ENCODE results near the gene SRSF5. TPM values are rescaled to one million over a fixed set of nuclear protein-coding genes. Genes with fewer than 3 reads are reported as not detected.
"Not testable (repeated sequence)": the region's sequence is repeated elsewhere in the genome, so short reads cannot be mapped to it uniquely, and the experiment has no call there.

SRSF5 gene
- total RNA-seq, 1 experiment from 2014 or later: 389 TPM

DNA sequence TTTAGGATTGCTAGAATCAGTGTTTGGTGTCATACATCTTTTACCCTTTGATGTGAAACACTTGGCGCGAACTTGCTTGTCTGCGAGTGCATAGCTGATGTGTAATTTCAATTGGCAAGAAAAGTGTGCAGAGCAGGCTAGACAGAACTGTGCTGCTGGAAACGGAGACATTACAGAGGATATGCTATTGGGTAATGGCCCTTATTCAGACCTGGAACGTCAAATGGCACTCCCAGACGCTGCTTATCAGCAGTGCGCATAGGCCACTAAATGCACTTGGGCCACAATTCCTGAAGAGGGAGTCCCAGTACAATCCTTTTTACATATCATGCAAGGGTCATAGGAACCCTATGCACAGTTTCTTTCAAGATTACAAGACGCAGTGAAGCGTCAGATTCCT, 45.8 kb downstream of the SRSF5 start:
- TF ChIP-seq, protein P1, sequence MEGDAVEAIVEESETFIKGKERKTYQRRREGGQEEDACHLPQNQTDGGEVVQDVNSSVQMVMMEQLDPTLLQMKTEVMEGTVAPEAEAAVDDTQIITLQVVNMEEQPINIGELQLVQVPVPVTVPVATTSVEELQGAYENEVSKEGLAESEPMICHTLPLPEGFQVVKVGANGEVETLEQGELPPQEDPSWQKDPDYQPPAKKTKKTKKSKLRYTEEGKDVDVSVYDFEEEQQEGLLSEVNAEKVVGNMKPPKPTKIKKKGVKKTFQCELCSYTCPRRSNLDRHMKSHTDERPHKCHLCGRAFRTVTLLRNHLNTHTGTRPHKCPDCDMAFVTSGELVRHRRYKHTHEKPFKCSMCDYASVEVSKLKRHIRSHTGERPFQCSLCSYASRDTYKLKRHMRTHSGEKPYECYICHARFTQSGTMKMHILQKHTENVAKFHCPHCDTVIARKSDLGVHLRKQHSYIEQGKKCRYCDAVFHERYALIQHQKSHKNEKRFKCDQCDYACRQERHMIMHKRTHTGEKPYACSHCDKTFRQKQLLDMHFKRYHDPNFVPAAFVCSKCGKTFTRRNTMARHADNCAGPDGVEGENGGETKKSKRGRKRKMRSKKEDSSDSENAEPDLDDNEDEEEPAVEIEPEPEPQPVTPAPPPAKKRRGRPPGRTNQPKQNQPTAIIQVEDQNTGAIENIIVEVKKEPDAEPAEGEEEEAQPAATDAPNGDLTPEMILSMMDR (conservative IDR thresholded peaks at IDR 0.05): peak; percentile 40

DNA sequence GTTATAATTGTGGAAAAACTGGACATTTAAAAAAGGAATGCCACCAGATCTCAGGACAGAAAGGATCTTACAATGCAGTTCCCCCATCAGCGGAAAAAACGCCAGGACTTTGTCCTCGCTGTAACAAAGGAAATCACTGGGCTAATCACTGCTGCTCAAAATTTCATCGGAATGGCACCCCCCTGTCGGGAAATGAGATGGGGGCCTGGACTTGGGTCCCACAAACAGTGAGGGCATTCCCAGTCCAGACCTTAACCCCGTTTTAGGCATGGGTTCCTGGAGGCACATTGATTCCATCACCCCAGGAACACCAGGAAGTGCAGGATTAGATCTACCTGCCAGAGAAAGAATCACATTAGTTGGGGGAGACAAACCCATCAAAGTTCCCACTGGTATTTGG, 46.4 kb downstream of the SRSF5 start:
- H4K8ac ChIP-seq (replicated peaks; ENCODE audit: insufficient read length, low read depth, low read length): not testable (repeated sequence)
- WGBS (ENCODE audit: extremely low coverage, insufficient read length, low lambda C conversion rate): no CpG with 5 or more reads among the region's 6 CpGs

More for the DNA sequence above, 45.8 kb downstream of the SRSF5 start:
- H3K36me3 Mint-ChIP-seq (ENCODE audit: insufficient read depth in 1 of 3, low read depth in 3 of 3): no peaks in the 10 kb centered on the region; a peak in 1 of 7 replicates
- Histone ChIP-seq H3K4me2 (ENCODE audit: insufficient read depth, insufficient read length, low read length) (no peak overlapping the region), H2BK15ac (ENCODE audit: low read depth, low read length) (no peak overlapping the region), H3T11ph (ENCODE audit: low read length) (no peak overlapping the region), H3K27ac (ENCODE audit: insufficient read length, low read depth, low read length) (no peak overlapping the region), H2BK5ac (ENCODE audit: insufficient read length, low read length) (no peak overlapping the region), H4K5ac (ENCODE audit: insufficient read length, low read depth, low read length) (no peak overlapping the region), H3K4ac (ENCODE audit: low read depth, low read length) (no peak overlapping the region), H4K20me1 (ENCODE audit: control insufficient read depth, insufficient read depth, insufficient read length) (no peaks in the 10 kb centered on the region), H3K9ac (ENCODE audit: extremely low read depth, insufficient read length, low read length) (no peak overlapping the region), H2BK20ac (ENCODE audit: low read depth, low read length, poor library complexity, severe bottlenecking) (no peak overlapping the region), H3K23me2 (ENCODE audit: insufficient read length, low read depth, low read length, poor library complexity, severe bottlenecking) (no peaks in the 10 kb centered on the region), H3K18ac (ENCODE audit: insufficient read length, low read depth, low read length) (no peak overlapping the region), H3K9me3 (ENCODE audit: control insufficient read depth, low read depth, low read length) (no peaks in the 10 kb centered on the region), H2BK12ac (ENCODE audit: insufficient read length, low read depth, low read length) (no peak overlapping the region), H3K79me1 (ENCODE audit: insufficient read depth, low read depth, low read length, poor library complexity, severe bottlenecking) (no peaks in the 10 kb centered on the region), H2BK120ac (ENCODE audit: low read depth, low read length, poor library complexity, severe bottlenecking) (no peak overlapping the region), H4K91ac (ENCODE audit: insufficient read length, low read depth, low read length) (no peak overlapping the region), H3K4me1 (ENCODE audit: insufficient read depth, low read length) (no peaks in the 10 kb centered on the region), H2AK5ac (ENCODE audit: insufficient read length, low read length) (no peak overlapping the region), H3K56ac (ENCODE audit: insufficient read length, low read depth, low read length) (no peak overlapping the region), H3K14ac (ENCODE audit: insufficient read depth, low read length) (no peak overlapping the region), H4K8ac (replicated peaks; ENCODE audit: insufficient read length, low read depth, low read length) (no peak overlapping the region), H2AFZ (ENCODE audit: low read length) (no peak overlapping the region), H3K23ac (ENCODE audit: insufficient read length, low read depth, low read length) (no peak overlapping the region), H3K27me3 (ENCODE audit: insufficient read depth, low read length) (no peaks in the 10 kb centered on the region), H3K79me2 (ENCODE audit: insufficient read depth, low read length) (no peaks in the 10 kb centered on the region)
- no peaks in the 10 kb centered on the region; a peak in 1 of 5 replicates for H3K9me3 Mint-ChIP-seq
- no peaks in the 10 kb centered on the region; the same call in 1 of the 2 replicates for H3K27me3 Mint-ChIP-seq (ENCODE audit: low read depth)
- no peak for DNase-seq
- no CpG with 5 or more reads among the region's 9 CpGs for WGBS (ENCODE audit: extremely low coverage, insufficient read length, low lambda C conversion rate)
- no peak overlapping the region for H3K27ac Mint-ChIP-seq
- H3K4me1 Mint-ChIP-seq: peaks cover 9 to 10% of the 10 kb centered on the region in 2 experiments
- no peak overlapping the region for H3K4me3 Mint-ChIP-seq

More for the DNA sequence above, 46.4 kb downstream of the SRSF5 start:
- H3K9me3 Mint-ChIP-seq; H3K4me3 Mint-ChIP-seq; H3K18ac ChIP-seq (ENCODE audit: insufficient read length, low read depth, low read length); H3K23ac ChIP-seq (ENCODE audit: insufficient read length, low read depth, low read length); H2BK5ac ChIP-seq (ENCODE audit: insufficient read length, low read length); H3K23me2 ChIP-seq (ENCODE audit: insufficient read length, low read depth, low read length, poor library complexity, severe bottlenecking); H3K79me1 ChIP-seq (ENCODE audit: insufficient read depth, low read depth, low read length, poor library complexity, severe bottlenecking); H2AFZ ChIP-seq (ENCODE audit: low read length); H3K14ac ChIP-seq (ENCODE audit: insufficient read depth, low read length); H3K36me3 Mint-ChIP-seq (ENCODE audit: insufficient read depth in 1 of 3, low read depth in 3 of 3); H3K27ac ChIP-seq (ENCODE audit: insufficient read length, low read depth, low read length); H4K5ac ChIP-seq (ENCODE audit: insufficient read length, low read depth, low read length); H2BK120ac ChIP-seq (ENCODE audit: low read depth, low read length, poor library complexity, severe bottlenecking); H3K9ac ChIP-seq (ENCODE audit: extremely low read depth, insufficient read length, low read length); DNase-seq; H4K20me1 ChIP-seq (ENCODE audit: control insufficient read depth, insufficient read depth, insufficient read length); H3K27ac Mint-ChIP-seq; H3K9me3 ChIP-seq (ENCODE audit: control insufficient read depth, low read depth, low read length); H3K56ac ChIP-seq (ENCODE audit: insufficient read length, low read depth, low read length); H2AK5ac ChIP-seq (ENCODE audit: insufficient read length, low read length); H4K91ac ChIP-seq (ENCODE audit: insufficient read length, low read depth, low read length); H3K4me2 ChIP-seq (ENCODE audit: insufficient read depth, insufficient read length, low read length); H3K27me3 Mint-ChIP-seq (ENCODE audit: low read depth); H2BK20ac ChIP-seq (ENCODE audit: low read depth, low read length, poor library complexity, severe bottlenecking); H3K27me3 ChIP-seq (ENCODE audit: insufficient read depth, low read length); H3K4me1 Mint-ChIP-seq; H3K79me2 ChIP-seq (ENCODE audit: insufficient read depth, low read length); H2BK12ac ChIP-seq (ENCODE audit: insufficient read length, low read depth, low read length); H2BK15ac ChIP-seq (ENCODE audit: low read depth, low read length); H3K4ac ChIP-seq (ENCODE audit: low read depth, low read length); H3K4me1 ChIP-seq (ENCODE audit: insufficient read depth, low read length); H3T11ph ChIP-seq (ENCODE audit: low read length): not testable (repeated sequence)
